Bone marrow (tissue), 2 donors: Measurements from ENCODE around the gene TRMT2A.

Experiments
- DNase-seq, 2 donors: peaks; one replicate each; lab custom pipeline; 2025; lab: John Stamatoyannopoulos, UW

TRMT2A gene

DNA sequence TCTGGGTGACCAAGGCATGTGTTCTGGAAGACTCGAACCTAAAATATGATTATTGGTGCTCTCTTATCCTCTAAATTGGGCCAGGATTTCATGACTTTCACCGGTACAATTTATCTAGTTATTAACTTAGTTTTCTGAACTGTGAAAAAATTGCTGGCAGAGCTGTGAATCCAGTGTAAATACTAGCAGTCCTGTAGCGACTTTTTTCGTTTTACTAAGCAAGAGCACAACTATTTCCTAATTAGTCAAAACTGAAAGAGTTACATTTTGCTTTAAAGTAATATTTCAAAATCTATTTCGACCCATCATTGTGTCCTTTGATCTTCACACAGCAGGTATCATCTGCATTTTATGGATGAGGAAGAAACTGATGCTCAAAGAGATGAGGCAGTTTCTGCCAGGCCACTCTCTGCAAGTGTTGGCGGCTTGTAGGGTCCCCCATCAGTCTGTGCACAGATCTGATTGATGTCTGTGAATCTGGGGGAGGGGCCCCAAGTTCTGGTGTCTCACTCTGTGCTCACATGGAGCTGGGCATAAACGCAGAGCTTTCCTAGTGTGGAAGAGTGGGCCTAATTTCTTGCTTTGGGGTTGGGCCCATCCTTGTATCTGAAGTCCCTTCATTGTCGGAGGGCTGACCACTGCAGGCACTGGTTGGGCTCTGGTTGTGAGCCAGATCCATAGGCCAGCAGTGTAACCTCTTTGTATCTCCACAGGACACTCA, 1.4 kb upstream of the TRMT2A start:
- no peak for DNase-seq

DNA sequence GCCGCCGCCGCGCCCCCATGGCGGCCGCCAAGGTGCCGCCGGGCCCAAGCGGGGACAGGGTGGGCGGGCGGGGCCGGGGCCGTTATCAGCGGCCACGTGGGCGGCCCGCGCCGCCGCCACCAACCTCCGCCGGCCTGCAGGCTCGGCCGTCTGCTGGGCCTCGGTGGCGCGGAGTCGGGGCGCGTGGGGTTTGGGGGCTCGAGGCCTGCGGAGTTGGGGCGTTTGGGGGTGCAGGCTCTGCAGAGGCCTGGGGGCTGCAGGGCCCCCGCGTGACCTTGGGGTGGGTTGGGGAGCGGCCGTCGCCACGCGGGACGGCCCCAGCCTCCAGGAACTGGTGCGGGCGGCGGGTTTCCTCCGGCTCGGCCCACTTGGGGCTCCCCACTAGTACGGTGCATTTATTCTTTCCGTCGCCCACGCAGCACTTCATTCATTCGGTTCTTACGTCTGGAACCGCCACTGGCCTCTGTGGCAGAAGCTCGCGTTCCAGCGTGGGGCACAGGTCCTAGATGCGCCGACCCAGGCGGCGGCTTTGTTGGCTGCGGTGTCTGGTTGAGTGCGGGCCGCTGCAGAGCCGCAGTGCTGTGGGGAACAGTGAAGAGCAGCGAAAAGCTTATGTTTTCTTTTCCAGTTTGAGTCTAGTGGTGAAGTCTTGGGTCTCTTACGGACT, 740 bp upstream of the TRMT2A start:
- DNase-seq = no peak

DNA sequence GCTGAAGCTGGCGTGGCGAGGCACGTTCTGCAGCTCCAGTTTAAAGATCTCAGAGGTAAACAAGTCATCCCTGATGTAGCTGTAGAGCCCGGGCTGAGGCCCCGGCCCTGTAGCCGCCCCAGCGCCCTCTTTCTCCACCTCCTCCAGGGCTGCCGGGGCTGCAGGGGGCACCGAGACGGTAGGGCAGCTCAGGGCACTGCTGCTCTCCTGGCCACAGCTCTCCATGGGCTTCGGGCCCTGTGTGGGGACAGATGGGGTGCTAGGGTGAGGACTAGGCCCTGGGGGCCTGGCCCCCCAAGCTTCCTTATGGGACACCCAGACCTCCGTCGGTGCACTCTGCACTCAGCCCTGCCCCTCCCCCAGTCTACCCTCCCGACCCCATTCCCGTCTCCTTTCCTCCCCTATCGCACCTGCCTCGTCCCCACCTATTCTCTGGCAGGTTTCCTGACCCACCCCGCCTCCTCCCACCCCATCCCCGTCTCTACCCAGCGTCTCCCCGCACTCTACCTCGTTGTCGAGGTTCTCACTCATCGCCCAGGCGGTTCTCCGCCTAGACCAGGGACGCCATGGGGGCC, 563 bp downstream of the TRMT2A start:
- DNase-seq = no peak

DNA sequence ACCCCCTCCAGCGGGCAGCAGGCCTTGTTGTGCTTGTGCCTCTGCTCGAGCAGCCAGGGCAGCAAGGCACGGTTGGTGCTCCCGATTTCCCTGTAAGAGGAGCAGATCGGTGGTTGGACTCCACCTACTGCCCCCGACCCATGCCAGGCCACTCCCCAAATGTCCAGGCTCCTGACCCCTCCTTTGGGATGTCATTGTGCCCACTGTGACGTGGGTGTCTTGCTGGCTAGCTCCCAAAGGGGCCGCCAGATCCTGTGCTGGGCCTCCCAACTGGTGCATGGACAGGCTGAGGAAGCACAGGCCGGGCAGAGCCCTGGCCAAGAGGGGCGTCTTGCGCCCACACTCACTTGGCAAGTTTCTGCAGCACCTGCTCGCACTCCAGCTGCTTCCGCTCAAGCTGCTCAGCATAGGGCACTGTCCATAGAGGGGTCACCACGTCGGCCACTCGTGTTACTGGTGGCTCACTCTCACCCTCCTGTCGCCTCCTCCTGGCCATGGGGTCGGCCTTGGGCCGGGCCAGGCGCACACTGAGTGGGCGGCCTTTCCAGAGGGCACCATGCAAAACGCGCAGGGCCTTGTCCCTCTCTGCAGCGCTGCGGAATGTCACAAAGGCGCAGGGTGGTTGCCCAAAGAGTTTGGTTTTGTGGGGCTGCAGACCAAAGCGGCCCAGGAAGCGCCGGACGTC, 1.2 kb downstream of the TRMT2A start, which contains the start of gene RANBP1:
Gene RANBP1 (plus strand): TSS at position 414 of the 685 bp plus-strand sequence. CDS start 81 bp downstream, at position 495.
- no peak for DNase-seq

DNA sequence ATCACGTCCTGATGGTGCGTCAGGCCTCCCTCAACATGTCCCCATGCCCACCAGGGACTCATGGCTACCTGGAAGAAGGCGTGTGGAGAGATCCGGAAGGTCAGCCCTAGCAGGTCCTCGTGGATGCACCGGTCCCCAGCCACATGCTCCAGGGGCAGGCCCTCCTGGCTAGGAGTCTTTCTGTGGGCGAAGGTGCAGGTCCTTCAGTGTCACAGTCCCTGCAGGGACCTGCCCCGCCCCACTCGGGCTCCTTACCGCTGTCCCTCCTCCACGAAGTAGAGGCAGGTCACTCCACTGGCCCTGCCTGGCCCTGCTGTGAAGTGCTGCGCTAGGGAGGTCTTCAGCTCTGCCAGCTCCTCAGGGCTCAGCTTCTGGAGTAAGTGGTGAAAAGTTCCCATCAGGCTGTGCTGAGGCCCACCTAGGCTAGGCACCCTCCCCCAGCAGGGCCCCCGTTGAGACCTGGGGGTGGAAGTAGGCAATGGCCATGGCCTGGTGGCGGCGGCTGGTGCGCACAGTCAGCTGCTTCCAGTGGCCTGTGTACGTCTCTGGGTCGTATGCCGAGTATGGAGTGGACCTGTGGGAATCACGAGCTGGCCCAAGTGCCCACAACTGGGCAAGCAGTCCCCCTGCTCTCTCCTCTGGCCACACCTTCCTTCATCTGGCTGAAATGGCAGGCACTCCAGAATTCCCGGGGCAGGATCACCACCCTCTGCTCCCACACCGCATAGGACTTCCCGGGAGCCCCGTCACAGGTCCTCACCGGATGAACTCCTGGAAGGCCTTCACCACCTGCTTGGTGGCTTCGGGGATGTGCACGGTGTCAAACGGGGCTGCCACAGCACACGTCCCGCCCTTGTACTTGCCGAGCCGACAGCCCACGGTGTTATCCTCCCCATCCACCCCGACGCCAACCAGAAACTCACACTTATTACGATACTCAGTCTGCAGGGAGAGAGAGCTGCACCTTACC, 2.2 kb downstream of the TRMT2A start:
- DNase-seq = no peak

DNA sequence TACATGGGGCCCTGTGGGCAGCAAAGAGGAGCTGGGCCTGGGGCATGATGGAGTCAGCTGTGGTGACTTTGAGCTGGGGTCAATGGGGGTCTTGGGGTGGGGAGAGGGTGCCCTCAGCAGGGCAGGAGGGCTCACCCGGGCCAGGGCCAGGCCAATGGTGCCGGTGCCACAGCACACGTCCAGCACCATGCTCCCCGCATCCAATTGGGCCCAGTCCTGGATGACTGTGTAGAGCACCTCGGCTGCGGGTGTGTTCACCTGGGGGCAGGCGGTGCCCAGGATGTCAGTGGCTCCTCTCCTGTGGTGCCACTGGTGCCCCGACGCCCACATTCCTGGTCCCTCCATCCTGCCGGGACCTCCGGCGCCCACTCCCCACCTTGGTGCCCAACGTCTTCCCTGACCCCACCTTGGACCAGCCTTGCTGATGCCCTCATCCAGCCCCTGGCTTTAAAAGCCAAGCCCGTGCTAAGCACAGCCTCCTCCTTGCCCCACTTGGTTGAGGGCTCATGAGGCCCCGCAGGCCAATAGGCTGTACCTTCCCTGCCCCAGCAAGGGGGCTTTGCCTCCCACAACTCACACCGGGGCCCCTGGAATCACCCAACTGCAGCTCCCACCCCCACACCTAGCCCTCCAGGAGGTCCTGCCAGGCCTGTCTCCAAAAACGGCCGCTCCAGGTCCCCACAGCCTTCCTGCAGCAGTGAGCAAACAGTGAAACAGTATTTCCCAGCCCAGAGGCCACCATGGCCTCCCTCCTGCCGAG, 3.3 kb downstream of the TRMT2A start:
- no peak for DNase-seq

DNA sequence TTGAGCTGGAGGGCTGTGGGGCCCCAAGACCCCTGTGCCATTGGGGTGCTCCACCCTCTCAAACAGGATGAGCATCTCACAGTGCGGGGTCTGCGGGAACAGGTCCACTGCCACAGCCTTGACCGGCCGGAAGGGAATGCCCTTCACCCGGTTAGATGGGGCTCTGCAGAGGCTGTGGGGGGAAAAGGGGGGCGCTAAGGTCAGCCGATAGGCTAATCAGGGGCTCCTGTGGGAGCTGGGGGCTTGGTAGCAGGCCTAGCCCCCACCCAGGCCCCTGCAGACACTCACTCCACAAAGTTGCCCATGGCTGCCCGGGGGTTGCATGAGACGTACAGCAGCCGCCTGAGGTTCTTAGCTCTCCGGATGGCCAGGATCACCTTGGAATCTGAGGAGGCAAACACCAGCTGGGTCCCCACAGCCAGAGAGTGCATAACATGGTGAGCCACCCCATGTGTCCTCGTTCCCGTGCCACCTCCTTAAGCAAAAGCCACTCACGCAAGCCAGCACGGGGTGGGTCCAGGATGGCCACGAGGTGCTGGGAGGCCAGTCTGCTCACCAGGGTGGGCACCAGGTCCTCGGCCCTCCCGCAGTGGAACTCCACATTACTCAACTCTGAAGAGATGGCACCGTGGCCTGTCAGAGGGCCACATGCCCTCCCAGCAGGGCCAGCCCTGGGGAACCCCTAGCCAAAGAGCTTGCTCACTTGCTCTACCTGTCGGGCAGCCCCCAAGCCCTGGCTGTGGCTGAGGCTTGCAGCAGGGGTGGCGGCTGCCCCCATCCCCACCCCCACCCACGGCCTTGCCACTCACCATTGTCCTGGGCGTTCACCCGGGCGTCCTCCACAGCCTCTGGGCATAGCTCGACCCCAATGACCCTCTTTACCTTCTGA, 4.2 kb downstream of the TRMT2A start:
- no peak for DNase-seq

DNA sequence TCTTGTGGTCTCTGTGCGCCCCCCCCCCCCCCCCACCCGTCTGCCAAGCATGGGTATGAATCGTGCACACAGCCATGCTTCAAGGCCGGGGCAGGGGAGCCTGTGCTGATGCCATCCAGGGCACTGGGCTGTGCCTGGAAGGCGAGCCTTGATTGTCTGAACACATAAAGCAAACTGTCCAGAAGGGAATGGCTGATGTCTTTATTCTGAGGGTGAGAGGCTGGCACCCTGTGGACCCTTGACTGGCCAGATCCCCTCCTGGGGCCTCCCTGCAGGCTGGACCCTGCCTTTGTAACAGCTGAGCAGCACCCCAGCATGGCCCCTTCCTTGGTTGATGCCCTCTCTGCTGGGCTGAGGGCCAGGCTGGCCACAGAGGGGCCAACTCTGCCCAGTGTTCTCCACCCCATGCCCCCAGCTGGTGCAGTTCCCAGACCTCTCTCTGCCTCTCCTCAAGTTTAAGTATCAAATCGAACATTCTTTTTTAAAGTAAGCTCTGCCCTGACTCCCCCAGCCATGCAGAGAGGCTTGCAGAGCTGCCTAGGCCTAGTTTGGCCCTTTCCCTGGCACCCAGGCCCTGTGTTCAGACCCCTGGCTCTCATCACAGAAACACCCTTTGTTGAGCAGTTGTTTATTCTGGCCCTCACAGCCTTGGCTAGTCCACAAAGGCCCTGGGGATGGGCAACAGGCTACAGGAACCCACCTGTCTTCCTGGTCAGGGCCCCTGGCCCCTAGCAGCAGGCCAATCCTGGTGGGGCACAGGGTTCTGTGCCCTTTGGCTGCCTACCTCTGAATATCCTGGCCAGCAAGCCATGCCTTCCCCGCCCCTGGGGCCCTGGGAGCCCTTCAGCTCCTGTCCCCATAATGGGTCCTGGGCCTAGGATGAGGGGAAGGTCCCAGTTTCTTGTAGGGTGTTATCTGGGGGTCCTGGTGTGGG, 5.1 kb downstream of the TRMT2A start:
- DNase-seq = no peak

DNA sequence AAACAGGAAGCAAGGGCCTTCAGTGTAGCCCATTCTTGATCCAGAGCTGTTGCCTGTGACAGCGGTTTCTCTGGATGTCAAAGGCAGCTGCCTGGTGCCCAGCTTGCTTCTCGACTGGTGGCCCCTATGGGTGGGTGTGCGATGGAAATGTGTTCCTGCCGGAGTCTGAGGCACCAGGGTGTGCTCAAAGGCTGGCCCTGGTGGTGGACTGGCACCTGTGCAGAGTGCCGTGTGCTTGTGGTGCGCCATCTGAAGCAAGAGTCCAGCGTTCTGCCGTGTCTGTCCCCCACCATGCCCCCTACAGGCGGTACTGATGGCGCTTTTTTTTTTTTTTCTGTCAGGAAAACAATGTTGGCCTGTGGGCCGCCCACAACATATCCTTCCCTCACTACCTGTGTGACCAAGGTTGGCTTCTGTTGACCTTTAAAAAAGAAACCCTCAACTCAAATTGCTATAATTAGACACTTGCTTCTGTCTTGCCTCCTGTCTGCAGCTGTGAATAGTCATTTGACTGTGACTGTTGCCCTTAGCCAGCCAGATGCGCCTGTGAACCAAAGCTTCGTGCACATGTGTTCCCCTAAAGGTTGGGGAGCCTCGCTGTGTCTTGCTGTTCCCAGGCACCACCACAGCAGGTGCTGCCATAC, 5.9 kb downstream of the TRMT2A start:
- no peak for DNase-seq

DNA sequence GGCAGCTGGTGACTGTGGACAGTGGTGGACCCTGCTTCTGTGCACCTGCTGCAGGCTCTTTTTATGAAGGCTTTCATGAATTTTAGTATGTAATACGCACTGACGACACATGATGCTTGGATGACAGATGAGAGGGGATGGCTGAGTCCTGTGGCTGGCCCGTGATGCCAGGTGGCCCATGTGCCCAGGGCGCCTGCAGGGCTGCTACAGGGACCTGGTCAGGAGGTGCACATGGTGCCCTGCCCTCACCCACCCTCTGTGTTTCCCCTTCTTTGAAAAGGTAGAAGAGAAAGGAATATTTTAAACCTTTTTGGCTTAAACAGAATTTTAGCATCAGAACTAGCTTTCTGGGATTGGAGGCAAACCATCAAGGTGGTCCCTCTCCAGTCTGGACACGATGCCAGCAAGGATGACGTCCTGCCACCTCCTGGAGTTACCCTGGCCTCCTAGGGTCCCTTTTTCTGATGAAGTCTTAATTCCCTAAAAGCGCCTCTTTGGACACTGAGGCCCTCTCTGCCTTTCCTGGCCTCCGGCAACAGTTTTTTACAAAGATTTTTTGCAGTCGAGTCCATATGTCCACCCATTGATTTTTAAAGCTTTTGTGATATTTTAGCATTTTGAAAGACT, 6.6 kb downstream of the TRMT2A start:
- DNase-seq = no peak

DNA sequence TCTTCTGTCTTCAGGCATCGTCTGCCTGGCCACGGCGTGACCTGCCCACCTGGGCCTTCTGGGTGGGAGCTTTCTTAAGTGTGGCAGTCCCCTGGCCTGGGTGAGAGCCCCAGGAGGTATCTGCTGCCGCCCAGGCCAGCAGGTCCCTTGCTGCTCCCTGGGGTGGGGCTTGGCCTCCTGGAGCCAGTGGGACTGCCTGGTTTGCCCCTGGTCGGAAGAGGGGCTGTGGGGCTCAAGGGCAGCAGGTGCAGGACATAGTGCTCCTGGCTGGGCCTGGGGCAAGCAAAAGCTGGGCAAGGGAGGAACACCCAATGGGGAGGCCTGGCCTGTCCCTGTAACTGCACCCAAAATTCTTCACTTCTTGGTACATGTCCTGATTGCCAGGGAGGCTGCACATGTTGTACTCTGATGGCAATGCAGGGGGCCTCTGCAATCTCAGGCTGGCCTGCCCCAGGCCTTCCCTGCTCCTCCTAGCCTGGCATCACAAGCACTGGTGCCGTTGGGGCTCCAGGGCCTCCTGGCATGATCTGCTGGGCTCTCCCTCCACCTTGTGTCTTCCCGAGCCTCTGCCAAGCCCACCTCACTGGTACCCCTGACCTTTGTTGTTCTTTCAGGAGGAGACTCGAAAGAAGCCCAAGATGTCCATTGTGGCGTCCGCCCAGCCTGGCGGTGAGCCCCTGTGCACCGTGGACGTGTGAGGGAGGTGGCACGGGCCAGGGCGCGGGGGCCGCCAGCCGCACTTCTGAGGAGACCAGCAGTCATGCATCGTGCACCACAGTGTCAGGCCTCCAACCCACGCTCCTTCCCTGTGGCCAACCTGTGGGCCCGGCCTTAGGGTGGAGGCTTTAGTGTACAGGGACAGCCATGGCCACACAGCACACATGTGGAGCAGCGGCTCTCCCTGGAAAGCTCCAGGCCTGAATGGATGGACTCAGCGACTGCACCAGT, 7.3 kb downstream of the TRMT2A start:
- DNase-seq = no peak

DNA sequence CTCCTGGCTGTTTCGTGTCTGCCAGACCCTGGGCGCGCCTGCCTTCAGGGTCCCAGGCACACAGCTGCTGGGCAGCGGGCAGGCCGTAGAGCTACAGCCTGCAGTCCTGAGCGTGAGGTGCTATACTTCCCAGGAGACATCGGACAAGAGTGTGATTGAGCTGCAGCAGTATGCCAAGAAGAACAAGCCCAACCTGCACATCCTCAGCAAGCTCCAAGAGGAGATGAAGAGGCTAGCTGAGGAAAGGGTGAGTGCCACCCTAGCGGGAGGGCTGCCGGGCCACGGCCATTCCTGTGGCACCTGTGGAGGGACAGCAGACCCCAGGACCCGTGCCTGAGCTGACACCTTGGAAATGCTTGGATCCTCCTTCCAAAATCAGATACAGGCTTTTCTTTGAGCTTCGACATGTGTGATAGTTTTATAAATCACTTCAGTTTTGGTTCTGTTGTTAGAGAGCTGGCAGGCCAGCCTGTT, 8.2 kb downstream of the TRMT2A start:
- no peak for DNase-seq

DNA sequence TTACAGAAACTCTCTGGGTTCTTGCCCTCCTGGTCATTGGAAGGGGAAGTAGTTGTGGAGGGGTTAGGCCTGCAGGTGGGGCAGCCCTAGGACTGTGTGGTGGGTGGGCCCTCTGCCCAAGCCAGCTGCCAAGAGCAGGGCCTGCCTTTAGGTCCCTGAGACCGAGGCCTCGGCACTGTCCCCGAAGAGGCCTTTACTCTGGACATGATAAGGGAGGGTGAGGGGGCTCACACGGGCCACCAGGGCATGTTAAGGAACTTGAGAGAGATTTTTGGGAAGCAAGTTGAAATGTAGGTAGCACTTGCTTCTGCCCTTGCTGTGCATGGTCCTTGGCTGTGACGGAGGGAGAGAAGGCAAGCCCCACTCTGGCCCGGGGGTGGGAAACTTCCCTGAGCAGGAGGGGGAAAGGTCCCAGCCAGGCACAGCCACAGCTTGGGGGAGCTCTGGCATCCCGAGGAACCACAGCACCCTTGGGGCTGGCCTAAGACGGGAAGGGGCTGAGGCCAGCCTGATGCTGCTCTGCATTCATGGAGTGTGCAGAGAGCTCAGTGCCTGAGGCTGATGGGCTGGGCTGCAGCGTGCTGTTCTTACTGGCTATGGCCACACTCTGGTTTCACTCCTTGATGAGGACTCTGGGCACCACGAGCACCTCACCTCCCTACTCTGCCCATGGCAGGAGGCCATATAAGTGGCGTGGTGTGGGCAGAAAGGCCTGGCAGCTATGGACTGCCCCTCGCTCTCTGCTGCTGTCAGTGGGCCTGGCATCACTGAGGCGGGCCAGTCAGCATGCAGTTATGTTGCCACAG, 8.9 kb downstream of the TRMT2A start:
- DNase-seq = no peak

DNA sequence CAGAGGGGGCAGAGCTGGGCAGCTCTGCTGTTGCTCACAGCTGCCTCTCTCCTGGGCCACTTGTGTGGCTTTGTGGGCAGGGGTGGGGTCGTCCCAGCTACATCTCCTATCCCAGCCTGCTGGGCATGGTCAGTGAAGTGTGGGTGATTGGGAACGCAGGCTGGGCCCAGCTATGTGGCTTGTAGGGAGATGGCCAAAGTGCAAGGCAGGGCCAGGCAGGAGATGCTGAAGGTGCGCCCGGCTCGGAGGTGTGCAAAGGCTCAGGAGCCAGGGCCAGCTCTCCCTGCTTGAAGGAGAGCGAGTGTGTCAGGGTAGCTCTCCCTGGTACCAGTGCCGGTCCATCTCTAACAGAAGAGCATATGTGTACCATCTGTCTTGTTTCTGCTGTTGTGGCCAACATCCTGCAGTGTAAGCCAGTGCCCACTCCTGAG, 9.5 kb downstream of the TRMT2A start:
- DNase-seq = no peak

DNA sequence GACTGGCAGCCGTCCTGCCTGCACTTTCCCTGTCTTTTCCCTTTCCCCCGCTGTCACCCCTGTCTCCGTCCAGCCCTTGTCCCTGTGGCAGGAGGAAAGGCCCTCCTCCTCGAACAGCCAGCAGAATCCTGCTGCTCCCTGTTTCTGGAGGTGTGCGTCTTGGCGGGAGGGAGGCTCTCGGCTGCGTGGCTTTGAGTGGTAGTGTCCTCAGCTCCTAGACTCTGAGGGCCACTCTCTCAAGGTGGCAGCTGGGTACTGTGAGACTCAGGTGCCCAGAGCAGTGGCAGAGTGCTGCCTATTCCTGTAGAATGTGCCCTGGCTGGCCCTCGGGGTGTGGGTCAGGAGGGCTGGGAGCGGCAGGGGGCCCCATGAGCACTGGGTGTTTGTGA, 10.2 kb downstream of the TRMT2A start:
- DNase-seq = no peak
